Measurements from ENCODE around the gene SRGAP2B.
"Not testable (repeated sequence)": the region's sequence is repeated elsewhere in the genome, so short reads cannot be mapped to it uniquely, and the experiment has no call there.

- TF ChIP-seq CTCF (optimal IDR thresholded peaks at IDR 0.05 in 1 of 3, IDR thresholded peaks at IDR 0.05 in 1 of 3, conservative IDR thresholded peaks at IDR 0.05 in 1 of 3; ENCODE audit: extremely low read depth in 1 of 3, insufficient read depth in 2 of 3, low read length in 3 of 3); EZH2 (IDR thresholded peaks at IDR 0.05; ENCODE audit: low read length): not testable (repeated sequence)
Measured at GRCh38 chr1:144948390-144948789, 146.7 kb downstream of the SRGAP2B start.
